Calu3 (cell line): ENCODE measurements around the gene FGD5. TPM values are rescaled to one million over a fixed set of nuclear protein-coding genes. Genes with fewer than 3 reads are reported as not detected.

Experiments used
- BruUV-seq: library from RNA; stranded (reverse); fragments of 400-500 nt; replicated peaks from 2 replicates; lab custom pipeline; 2021; lab: Mats Ljungman, UMichigan
- CTCF ChIA-PET: fragments of 300-600 bp; sonication (Branson Sonifier 250); formaldehyde crosslinking; loops from one replicate; lab custom pipeline; 2022; ENCODE audit warnings: antibody characterized with exemption; lab: Charles Lee
- DNase-seq: peaks from one replicate; pipeline ENCODE4 v3.0.0; 2022
- H3K27ac Mint-ChIP-seq: one replicate; pipeline ENCODE4 v1.8.0; 2022; ENCODE audit warnings: mixed read lengths; ENCODE audit not compliant: unreplicated experiment
- H3K27me3 Mint-ChIP-seq: one replicate; pipeline ENCODE4 v1.8.0; 2022; ENCODE audit warnings: mixed read lengths; ENCODE audit not compliant: unreplicated experiment
- H3K36me3 Mint-ChIP-seq: one replicate; pipeline ENCODE4 v1.8.0; 2022; ENCODE audit warnings: mild to moderate bottlenecking, moderate library complexity, mixed read lengths; ENCODE audit not compliant: insufficient read depth, unreplicated experiment
- H3K4me1 Mint-ChIP-seq: one replicate; pipeline ENCODE4 v1.8.0; 2022; ENCODE audit warnings: mild to moderate bottlenecking, low read depth, mixed read lengths; ENCODE audit not compliant: unreplicated experiment
- H3K4me3 Mint-ChIP-seq: one replicate; pipeline ENCODE4 v1.8.0; 2022; ENCODE audit warnings: mild to moderate bottlenecking, low read depth, moderate library complexity, mixed read lengths; ENCODE audit not compliant: unreplicated experiment
- H3K9me3 Mint-ChIP-seq: one replicate; pipeline ENCODE4 v1.8.0; 2022; ENCODE audit warnings: low read depth, mixed read lengths; ENCODE audit not compliant: unreplicated experiment
- intact Hi-C: fragments of 100-400 bp; cut with micrococcal nuclease; formaldehyde crosslinking; loops from one replicate; pipeline ENCODE4 v1.10.0; 2022; ENCODE audit not compliant: unreplicated experiment
- total RNA-seq: library from RNA; stranded (reverse); gene quantifications from 2 replicates; pipeline ENCODE4 v1.2.3, GENCODE V29; 2022
- TF ChIP-seq, protein P1 (sequence below): fragments of 200-600 bp; IDR thresholded peaks from one replicate; pipeline ENCODE4 v1.8.0; 2022; ENCODE audit warnings: antibody characterized with exemption; ENCODE audit not compliant: unreplicated experiment

Gene FGD5
- total RNA-seq, 1 experiment from 2014 or later, result not detected

DNA sequence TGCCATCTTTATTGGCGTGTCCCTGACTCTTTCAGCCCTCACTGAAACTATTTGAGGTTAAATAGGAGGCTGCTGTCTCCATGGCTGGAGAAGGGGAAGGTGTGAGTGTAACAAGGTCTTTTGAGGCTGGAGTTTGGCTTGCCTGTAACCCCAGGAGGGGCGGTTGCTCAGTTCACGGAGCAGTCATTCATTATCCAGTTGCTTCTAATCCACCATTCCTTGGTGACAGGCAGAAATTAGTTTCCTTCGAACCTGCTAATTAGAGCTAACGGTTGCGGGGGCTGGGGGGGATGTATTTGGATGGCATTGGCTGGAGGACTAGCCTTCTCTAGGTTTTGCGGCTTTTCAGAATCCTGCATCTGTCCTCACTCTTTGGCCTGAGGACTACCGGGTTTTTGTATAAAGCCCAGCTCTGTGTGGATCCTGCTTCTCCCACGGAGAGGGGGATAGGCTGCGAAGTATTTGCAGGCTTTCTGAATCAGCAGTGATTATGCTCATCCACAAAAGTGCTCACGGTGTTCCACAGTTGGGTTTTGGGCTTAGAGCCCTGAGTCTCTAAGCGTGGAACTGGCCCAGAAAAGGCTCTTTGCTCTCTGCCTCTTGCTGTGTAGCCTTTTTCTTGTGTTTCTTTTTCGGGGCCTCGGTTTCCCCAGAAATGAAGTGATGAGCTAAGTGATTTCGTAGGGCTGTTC lies 18.6 kb downstream of the FGD5 start:
- CTCF ChIA-PET, result no interaction called here
- H3K27me3 Mint-ChIP-seq, result peaks cover 95% of the 10 kb centered on the region

DNA sequence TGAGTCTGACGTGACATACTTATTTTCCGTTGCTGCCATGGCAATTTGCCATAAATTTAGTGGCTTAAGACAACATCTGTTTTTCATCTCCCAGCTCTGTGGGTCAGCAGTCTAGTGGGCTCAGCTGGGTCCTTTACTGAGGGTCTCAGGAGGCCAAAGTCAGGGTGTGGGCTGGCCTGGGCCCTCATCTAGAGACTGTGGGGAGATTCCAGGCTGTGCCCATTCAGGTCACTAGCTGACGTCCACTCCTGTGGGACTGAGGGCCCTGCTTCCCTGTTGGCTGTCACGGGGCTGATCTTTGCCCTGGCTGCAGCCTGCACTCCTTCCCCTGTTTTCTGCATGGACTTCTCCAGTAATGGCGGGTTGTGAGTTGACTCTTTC lies 19.1 kb downstream of the FGD5 start:
- BruUV-seq, result no TSS peak
- CTCF ChIA-PET, result no interaction called here
- no peak overlapping the region for H3K4me3 Mint-ChIP-seq

More for the DNA sequence above, 18.6 kb downstream of the FGD5 start:
- no peak overlapping the region for H3K27ac Mint-ChIP-seq
- no TSS peak for BruUV-seq
- H3K4me1 Mint-ChIP-seq, result no peaks in the 10 kb centered on the region
- no peak overlapping the region for H3K4me3 Mint-ChIP-seq
- intact Hi-C loops, result no loop called here
- H3K9me3 Mint-ChIP-seq, result no peaks in the 10 kb centered on the region
- TF ChIP-seq, protein P1, sequence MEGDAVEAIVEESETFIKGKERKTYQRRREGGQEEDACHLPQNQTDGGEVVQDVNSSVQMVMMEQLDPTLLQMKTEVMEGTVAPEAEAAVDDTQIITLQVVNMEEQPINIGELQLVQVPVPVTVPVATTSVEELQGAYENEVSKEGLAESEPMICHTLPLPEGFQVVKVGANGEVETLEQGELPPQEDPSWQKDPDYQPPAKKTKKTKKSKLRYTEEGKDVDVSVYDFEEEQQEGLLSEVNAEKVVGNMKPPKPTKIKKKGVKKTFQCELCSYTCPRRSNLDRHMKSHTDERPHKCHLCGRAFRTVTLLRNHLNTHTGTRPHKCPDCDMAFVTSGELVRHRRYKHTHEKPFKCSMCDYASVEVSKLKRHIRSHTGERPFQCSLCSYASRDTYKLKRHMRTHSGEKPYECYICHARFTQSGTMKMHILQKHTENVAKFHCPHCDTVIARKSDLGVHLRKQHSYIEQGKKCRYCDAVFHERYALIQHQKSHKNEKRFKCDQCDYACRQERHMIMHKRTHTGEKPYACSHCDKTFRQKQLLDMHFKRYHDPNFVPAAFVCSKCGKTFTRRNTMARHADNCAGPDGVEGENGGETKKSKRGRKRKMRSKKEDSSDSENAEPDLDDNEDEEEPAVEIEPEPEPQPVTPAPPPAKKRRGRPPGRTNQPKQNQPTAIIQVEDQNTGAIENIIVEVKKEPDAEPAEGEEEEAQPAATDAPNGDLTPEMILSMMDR, result no peak
- DNase-seq, result no peak
- no peaks in the 10 kb centered on the region for H3K36me3 Mint-ChIP-seq

DNA sequence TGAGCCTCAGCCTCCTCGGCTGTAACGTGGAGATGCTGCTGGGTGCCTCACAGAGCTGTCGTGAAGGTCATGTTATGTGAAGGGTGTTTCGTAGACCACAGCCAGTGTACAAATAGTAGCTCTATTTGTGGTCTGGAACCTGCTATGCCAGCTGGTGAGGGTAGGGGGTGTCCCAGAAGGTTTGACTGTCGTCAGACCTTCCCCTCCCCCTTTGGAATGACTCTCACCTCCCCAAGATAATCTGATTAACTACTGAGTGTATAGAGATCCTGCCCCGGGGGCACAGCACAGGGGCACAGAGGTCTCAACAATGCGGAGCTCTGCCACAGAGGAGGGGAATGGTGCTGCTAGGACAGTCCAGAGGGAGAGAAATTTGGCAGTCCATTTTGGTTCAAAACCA lies 20.5 kb downstream of the FGD5 start:
- intact Hi-C loops, result no loop called here
- TF ChIP-seq, protein P1, result no peak
- CTCF ChIA-PET, result interaction anchor here (0.6 kb wide), 1 partner anchor 12 kb away, joined by 3 read pairs; no protein-coding TSS in a partner anchor
- H3K27ac Mint-ChIP-seq, result no peak overlapping the region
- H3K36me3 Mint-ChIP-seq, result no peaks in the 10 kb centered on the region
- no TSS peak for BruUV-seq
- no peak overlapping the region for H3K4me3 Mint-ChIP-seq
- no peaks in the 10 kb centered on the region for H3K4me1 Mint-ChIP-seq
- DNase-seq, result no peak
- peaks cover 96% of the 10 kb centered on the region for H3K27me3 Mint-ChIP-seq
- no peaks in the 10 kb centered on the region for H3K9me3 Mint-ChIP-seq

More for the DNA sequence above, 19.1 kb downstream of the FGD5 start:
- intact Hi-C loops, result no loop called here
- no peak overlapping the region for H3K27ac Mint-ChIP-seq
- no peaks in the 10 kb centered on the region for H3K36me3 Mint-ChIP-seq
- H3K27me3 Mint-ChIP-seq, result peaks cover 95% of the 10 kb centered on the region
- no peaks in the 10 kb centered on the region for H3K9me3 Mint-ChIP-seq
- H3K4me1 Mint-ChIP-seq, result no peaks in the 10 kb centered on the region
- TF ChIP-seq, protein P1, result no peak
- no peak for DNase-seq

DNA sequence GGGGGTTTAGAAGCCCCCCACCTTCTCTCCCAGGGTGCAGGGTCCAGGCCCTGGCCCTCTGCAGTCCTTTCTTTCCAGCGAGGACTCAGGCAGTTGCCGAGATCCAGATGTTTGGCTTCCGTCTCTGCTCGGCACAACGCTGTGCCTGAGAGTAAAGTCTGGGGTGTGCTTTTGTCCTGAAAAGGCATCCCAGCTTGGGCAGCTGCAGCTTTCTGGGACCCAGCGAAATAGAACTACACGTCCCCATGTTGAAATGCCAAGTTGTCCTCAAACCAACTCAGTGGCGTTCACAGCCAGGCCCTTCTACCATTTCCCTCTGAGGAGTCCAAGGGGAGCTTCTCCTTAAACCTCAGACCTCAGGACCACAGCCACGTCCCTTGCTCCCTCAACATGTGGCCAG lies 23.1 kb downstream of the FGD5 start:
- Mint-ChIP-seq H3K36me3 (no peaks in the 10 kb centered on the region), H3K27me3 (peaks cover 96% of the 10 kb centered on the region), H3K4me3 (no peak overlapping the region), H3K9me3 (no peaks in the 10 kb centered on the region), H3K4me1 (no peaks in the 10 kb centered on the region), H3K27ac (no peak overlapping the region)
- intact Hi-C loops, result no loop called here
- TF ChIP-seq, protein P1, result no peak
- BruUV-seq, result no TSS peak
- CTCF ChIA-PET, result interaction anchor here (0.6 to 0.7 kb wide), 2 partner anchors 166 to 168 kb away, joined by 3 to 4 read pairs; no protein-coding TSS in a partner anchor
- no peak for DNase-seq
